RPMI8226 (cell line): Measurements from ENCODE around the gene MBP.
"Not testable (repeated sequence)": the region's sequence is repeated elsewhere in the genome, so short reads cannot be mapped to it uniquely, and the experiment has no call there.

Experiments used
- DNase-seq: peaks from one replicate; pipeline ENCODE4 v3.0.0-alpha.2; 2015

MBP gene

DNA sequence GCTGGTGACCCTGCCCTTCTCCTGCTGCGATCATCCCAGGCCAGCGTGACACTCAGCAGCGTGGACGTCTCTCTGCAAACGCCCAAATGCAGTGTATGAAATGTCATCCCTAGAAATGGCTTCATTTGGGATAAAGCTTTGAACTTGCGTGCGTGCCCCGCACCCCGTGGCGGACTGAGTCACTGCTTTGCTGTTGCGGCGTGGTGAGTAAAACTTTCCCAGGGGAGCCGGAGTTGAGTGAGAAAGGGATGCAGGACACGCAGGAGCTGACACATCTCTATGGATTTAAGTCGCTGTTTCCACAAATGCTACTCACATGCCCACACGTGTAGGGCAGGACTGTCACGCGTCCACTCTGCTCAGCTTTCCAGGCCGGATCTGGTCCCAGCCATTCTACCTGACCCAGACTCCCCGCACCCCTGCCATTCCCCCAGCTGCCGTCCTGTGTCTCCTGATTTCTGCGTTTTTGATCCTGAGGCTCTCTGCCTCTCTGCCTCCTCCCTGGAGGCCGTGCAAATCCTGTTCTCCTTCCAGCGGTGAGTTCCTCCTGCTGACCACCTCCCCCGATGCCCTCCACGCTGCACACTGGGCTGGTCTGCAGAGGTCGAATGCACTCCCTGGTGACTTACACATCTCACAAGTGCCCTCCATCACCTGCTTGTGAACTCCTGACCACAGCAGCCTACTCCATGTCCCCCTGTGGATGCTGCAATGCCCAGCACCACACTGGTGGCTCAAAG lies 88.9 kb downstream of the MBP start:
- no peak for DNase-seq

DNA sequence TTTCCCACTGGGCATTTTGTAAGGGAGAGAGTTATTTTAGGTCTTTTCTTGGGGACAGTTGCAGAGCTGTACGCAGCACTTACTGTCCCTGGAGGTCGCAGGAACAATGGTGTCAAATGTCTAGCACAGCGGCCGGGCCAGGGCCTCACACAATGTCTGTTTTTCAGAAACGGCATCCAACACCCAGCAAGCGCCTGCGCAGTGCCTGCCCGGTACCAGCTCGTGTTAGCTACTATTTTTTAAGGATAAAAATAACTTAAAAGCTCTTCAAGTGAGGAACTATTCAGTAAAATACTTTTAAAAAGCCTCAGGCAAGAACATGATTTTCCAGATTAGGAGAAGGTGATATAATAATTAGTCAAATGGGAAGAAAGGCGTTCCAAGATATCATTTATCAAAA lies 90.0 kb downstream of the MBP start:
- DNase-seq: no peak

DNA sequence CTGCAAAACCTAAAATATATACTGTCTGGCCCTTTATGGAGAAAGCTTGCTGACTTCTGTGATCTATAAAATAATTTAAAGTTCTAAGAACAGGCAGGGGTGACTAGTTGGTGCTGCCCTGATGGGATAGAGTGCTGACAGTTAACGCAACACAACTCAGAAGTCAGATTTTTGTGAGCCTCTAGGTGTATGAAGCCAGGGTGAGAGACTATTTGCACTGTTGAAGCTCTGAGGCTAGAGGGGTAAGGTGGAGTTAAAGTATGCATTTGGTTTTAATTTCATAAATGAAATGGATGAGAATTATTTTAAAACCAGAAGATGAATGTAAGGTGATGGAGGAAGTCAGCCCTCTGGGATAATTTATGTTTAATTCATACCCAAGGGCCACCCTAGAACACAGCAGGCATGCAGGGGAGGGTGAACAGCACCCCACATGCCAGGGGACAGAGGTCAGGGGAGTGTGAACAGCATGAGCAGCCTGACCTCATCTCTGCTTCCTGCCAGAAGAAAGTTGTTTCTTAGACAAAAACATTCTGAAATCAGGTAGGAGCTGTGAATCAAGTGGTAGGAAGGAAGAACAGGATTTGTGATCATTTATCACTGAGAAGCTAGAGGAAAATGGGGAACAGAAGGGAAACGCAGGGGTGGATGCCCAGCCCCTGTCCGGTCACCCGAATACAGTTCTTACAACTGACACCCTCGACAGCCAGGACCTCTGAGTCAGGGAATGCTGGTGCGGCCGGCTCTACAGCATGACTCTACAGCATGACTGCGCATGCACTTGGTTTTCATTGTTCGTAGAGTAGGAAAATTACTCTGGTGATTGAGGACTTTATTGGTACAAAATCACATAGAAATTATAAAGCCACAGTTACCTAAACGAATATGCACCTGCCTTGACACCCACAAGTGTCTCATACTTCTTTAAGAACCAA lies 93.1 kb downstream of the MBP start:
- DNase-seq: no peak

DNA sequence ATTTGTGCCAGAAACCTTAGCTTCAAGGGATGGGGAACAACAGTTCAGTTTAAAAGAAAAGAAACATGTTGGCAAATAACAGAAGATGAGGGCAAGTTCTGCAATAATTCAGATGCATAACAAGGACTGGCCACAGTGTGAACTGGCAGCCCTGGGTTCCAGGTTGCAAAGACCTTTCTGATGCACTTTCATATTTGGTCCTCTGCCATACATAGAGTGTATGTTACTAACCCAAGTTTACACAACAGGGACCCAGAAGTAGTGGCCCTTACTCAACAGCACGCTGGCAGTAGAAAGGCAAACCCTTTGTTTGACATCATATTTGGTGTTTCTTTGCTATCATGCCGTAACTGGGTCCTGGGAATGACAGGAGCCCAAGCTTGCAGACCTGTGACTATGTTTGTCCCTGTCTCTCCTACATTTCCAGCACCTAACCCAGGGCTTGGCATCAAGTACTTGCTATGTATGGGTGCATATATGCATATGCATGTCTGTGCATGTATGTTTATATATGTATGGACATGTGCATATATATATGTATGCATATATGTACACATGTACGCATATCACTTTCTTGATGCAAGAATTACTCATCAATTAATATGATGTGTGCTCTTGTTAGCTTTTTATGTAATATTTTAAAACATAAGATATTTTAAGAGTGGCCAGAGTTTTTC lies 94.3 kb downstream of the MBP start:
- DNase-seq: no peak

DNA sequence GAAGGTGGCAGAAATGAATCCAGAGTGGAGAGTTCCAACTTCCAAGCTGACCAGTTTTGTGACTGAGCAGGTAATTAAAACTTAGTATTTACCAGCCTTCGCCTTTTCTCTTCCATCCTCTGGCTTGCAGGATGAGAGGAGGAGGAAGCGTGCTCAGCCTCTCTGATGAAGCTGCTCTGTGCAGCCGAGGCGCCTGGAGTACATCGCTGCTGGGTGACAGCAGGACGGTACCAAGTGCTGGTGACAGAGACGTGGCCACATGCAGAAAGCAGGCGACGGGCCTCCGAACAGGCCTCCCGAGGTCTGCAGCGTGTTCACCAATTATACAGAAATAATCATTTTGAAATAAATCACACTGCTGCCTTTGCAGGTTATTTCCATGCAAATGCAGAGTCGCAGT lies 95.0 kb downstream of the MBP start:
- DNase-seq: no peak

DNA sequence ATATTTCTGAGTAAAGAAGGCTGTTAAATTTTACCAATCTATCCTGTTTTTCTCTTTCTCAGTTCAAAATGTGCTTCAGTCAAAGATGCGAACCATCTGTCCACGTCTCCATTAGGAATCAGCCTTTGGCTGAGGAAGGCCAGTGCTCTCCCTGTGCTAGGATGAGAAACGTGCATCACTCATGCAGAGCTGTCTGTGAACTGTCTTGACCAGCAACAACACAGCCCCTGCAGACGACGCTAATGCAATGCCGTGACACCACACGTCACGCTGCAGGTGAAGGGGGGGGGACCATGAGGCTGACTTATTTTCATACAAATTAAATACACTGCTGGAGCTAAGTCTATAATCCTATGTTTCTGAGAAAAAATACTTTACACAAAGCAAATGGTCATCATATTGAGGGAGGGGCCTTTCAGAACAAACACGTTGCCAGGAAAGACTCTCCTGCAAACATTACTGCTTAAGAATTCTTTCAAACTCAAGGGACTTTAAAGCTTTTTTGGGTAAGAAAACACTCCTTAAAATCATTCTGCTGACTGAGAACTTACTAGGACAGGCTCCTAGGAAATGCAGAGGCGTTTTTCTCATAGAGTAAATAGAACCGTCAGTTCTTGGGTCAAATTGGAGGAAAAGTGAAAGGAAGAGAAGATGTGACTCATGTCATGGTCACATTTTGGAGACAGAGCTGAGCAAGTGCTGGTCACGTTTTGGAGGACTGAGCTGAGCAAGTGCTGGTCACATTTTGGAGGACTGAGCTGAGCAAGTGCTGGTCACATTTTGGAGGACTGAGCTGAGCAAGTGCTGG lies 97.0 kb downstream of the MBP start:
- DNase-seq: no peak

DNA sequence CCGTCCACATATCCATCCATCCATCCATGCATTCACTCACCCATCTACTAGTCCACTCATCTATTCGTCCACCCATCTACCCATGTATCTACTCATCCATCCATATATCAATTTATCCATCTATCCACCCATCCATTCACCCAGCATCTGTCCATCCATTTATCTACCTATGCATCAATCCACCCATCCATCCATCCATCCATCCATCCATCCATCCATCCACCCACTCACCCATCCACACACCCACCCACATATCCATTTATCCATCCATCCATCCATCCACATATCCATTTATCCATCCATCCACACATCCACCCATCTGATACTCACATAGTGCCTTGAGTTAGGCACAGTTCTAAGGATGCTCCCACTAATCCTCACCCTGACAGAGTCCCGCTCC lies 99.0 kb downstream of the MBP start:
- DNase-seq: no peak

DNA sequence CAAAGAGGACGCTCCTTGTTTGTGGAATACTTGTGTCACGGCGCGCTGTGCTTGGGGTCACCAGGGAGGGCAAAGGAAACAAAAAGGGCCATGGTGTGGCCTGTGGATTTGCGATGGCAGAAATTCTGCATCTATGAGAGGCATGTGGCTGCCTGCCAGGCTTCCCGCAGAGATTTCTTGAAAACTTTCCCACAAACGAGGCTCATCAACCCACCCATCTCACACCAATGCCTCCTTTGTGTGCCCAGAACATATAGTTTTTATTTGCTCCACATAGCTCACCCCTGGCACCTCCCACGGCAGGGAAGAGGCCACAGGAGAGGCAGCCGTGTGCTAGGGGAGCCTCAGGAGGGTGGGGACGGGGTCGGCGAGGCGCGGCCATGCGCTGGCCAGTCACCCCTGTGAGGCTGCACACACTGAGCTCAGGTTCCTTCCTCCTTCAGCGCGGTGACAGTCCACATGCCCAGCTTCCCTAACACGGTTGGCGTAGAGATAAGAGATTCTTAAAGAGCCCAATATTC lies 100.3 kb downstream of the MBP start:
- DNase-seq: no peak

DNA sequence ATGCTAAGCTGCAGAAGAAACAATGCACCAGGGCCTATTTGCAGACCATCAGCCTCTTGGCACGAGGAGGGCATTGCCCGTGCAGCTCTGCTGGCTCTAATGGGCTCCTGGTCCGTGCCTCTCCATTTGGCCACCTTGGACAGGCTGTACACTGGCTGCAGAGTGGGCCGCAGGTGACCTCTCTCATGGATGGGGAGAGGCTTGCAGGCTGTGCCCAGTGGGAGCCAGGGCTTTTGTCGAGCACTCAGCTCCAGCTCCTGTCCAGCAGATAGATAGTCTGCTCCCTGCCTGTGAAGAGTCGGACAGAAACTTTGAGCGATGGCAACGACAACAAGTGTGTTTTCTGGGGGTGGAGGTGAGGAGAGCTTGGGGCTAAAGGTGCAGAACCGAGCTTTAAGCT lies 100.9 kb downstream of the MBP start:
- no peak for DNase-seq

DNA sequence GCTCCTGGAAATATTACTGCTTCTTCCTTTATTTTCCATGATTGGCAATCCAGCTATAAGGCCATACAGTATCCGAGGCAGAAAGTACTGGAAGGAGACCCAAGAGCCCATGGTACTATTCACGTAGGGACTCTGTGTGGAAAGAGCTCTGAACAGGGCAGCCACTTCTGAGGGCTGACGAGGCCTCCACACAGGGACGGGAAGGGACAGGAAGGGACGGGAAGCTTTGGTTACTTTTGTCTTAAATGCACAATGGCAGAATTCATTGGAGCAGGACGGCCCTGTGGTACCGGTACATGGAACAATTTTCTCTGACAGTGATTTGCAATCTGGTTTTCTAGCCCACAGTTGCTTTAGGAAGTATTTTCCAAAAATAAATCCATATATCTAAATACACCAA lies 102.4 kb downstream of the MBP start:
- no peak for DNase-seq

DNA sequence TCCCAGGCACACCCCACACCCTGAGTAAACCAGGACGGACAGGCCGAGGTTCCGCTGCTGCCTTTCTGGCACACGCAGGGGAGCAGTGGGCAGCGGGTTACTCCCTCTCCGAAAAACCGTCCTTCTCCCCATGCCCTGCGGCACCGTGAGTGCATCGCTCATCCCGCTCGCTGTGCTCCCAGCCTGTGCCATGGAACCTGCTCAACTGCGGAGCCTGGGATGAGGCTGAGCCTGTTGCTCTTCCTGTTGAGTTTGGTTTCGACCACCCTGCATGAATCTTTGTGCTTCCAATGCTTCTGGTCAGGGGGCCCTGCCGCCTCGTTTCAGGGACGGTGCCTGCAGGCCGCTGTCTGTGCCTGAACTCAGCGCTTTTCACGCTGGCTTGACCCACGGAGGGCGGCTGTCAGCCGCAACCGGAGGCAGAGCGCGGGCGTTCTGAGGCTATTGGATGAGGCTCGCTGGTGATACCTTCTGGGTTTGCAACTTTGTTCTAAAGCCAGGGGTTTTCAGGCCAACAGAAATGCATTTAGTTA lies 106.7 kb downstream of the MBP start:
- DNase-seq: no peak

DNA sequence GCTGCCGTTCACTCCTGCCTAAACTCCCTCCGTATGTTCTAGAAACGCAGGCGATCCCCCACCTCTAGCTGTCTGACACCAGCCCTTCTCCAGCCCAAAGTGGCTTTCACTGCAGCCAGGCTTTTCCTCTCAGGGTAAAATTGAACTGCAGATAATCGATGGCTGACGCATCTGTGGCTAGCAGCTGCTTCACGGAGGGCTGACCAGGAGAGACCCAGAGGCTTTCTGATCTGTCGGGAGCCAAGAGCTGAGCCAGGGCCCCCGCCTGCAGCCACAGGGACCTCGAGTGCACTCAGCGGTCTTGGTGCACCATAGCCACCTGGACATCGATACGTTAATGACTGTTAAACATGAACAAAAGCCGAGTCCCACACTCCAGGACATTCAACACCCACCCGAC lies 107.5 kb downstream of the MBP start:
- DNase-seq: no peak

DNA sequence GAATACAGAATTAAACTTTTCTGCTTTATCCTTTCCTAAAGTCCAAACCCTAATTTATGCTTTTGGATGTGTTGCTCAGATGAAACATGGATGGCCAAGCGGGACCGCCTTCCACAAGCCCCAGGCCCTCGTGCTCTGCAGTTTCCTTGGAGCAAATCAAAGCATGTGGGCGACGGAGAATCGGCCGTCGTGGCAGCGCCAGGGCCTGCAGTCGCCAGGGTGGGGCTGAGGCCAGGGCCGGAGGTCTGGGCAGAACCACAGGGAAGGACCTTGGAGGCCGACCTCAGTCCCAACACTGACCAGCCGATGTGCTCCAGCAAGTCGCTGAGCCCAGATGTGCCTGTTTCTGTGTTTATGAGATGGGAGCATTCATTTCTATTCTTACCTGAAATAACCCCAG lies 108.1 kb downstream of the MBP start:
- DNase-seq: no peak

DNA sequence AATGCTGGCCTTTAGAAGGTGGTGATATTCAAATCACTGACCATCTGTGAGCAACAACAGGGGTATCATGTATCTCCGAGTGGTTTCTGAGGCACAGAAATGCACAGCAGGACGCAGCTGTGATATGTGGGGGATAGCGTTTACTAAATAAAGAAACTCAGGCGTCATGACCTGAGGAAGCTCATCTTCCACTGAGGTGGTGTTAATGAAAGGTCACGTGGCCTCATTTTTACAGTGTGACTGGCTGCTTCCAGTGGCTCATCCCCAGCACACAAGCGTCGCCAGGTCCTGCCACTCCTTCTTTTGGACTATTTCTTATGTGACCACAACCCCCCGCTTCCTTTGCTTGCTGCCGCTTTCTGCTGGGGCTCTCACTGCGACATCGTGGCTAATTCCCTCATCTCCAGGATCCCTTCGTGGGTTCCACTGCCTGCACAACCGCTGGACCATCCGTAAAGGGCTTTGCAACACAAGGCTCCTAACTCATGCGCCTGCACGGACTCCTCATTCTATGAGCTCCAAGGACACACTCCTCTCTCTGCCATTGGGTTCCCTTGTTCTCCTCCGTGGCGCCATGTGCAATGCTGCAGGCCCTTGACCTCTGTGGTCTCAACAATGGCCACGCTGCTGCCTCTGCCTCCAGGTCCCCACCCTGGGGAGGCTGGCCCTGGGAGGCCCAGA lies 109.3 kb downstream of the MBP start:
- DNase-seq: no peak

DNA sequence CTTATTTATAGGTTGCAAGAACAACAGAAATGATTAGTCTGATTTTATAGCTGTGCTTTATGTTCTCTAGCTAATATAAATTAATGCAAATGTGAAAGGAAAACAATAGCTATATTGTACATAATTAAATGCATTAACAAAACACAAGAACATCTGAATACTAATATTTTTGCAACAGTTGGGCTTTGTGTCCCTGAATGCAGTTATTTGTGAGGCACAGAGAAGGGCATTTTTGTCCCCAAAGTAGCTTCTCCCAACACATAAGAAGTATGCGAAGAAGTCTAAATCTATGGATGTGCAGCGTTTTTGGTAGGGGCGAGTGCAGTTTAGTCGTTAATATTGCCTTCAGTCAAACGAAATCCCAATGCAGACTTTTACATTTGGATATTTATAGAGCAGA lies 110.0 kb downstream of the MBP start:
- DNase-seq: no peak

DNA sequence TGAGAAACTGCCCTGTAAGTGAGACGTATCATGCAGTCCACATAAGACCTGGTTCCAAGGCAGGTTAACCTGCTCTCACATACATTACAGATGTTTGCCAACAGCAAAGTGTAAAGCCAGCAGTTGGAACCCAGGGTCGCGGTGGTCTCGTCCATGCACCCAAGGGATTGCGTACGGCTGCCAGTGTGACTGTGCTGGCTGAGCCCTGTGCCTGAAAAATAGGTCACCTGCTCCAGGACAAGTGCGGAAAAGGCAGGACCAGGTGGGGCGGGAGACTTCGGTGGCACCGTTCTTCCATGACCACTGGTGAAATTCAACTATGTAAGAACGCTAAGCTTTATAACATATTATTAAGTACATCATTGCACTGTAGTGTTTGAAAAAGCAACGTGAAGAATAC lies 110.5 kb downstream of the MBP start:
- no peak for DNase-seq

DNA sequence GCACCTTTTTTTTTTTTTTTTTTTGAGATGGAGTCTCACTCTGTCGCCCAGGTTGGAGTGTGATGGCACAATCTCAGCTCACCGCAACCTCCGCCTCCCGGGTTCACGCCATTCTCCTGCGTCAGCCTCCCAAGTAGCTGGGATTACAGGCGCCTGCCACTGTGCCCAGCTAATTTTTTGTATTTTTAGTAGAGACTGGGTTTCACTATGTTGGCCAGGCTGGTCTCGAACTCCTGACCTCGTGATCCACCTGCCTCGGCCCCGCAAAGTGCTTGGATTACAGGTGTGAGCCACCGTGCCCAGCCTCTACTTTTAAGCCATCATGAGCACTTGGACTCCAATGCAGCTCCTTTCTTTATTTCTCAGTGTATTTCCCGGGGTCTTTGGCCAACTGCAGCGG lies 111.1 kb downstream of the MBP start:
- DNase-seq: not testable (repeated sequence)

DNA sequence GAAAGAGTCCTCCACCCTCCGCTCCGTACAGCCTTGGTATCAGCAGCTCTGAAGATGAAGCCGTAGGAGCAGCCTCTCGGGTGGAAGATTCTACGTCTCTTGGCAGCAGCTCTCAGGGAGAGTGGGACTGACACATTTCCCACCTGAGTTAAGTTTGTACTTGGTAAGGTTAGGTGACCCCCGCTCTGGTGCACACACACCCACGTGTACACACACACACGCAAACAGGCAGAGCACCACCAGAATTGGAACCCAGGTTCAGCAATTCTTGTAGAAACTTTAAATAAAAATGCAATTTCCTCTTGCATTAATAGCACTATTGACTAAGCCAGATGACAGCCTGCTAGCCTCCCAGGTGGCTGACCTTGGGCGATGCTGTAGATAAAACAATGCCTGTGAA lies 111.5 kb downstream of the MBP start:
- no peak for DNase-seq

DNA sequence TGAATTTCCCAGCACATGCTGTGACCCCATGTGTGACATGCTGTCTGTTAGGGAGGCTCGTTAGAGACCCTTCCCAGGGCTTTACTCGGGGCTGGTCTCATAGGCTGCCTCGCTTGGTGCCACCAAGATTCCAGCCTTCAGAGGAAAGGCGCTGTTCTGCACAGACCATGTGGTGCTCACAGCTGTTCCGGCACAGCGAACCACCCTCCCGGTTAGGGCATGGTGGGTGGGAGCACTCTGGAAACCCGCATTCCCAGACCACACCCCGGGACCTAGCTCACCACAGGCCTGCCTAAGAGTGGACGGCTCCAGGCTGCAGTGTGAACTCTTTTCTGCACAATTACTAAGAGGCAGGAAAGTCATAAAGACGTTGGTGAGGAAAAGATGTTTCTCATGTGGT lies 112.0 kb downstream of the MBP start:
- DNase-seq: no peak

DNA sequence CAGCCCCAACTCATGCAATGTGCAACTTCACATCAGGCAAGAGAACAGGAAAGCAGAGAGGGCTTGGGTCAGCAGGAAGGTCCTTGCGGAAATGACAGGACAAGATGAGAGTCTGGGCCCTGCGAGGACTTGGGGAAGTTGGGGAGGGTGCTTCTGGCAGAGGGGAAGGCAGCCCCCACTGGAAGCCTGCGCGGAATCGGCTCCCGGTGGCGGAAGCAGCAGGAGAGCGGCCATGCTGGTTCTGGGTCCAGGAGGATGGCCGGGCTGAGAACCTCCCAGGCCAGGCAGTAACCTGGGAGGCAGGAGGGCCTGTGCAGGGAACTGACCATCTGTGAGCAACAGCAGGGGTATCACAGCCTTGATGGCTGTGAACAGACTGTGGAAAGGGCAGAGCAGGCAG lies 112.9 kb downstream of the MBP start:
- no peak for DNase-seq

DNA sequence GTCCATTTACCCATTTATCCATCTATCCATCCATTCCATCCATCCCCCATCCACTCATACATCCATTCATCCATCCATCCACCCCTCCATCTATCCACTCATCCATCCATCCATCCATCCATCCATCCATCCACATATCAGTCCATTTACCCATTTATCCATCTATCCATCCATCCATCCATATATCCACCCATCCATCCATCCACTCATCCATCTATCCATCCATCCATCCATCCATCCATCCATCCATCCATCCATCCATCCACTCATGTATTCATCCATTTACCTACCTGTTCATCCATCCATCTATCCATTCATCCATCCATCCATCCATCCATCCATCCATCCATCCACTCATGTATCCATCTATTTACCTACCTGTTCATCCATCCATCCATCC lies 113.9 kb downstream of the MBP start:
- not testable (repeated sequence) for DNase-seq

DNA sequence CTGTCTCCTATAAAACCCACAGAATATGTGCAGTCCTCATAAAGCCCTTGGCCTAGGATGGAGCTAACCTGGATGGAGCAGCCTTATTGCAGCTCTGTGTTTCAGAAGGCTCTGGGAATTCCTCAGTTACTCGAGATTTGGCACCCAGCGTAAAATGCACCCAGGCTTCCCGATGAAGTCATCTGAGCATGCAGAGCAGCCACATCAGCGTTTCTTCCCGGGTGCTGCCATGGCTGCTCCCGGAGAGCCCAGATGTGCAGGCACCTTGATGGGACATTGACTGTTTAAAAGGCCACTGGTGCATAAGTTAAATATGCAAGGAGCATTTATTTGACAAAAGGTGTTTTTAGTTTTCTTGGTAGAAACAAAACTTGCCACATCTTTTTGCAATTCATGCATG lies 115.2 kb downstream of the MBP start:
- no peak for DNase-seq
